IMR-90 (cell line): ENCODE results near the gene MOB3B. TPM values are rescaled to one million over a fixed set of nuclear protein-coding genes. Genes with fewer than 3 reads are reported as not detected.

Experiments
- ATAC-seq: fragments of 200-7000 bp; cut with Tn5 transposase; 2 replicates; pipeline ENCODE4 v1.9.1; 2020; ENCODE audit warnings: low read depth, mild to moderate bottlenecking, moderate library complexity
- BruUV-seq: library from RNA; stranded (reverse); fragments of 400-500 nt; replicated peaks from 2 replicates; lab custom pipeline; 2021; lab: Mats Ljungman, UMichigan
- CTCF ChIA-PET: fragments of 300-600 bp; formaldehyde crosslinking; extraction: SDS; loops from one replicate; lab custom pipeline; 2021; ENCODE audit warnings: antibody characterized with exemption; lab: Yijun Ruan, JAX
- POLR2A ChIA-PET: fragments of 300-600 bp; sonication (Branson Sonifier 250); formaldehyde crosslinking; loops from one replicate; lab custom pipeline; 2022; ENCODE audit warnings: antibody characterized with exemption; ENCODE audit not compliant: unreplicated experiment; lab: Charles Lee
- DNase-seq: peaks from one replicate; pipeline ENCODE4 v3.0.0; 2013
- H2AFZ ChIP-seq: replicated peaks from 2 replicates; pipeline ENCODE3; 2013; ENCODE audit warnings: low read length, mild to moderate bottlenecking; ENCODE audit not compliant: poor library complexity
- H2AK5ac ChIP-seq: 2 replicates; pipeline ENCODE4 v1.6.1; 2013; ENCODE audit warnings: low read depth, low read length, inconsistent platforms
- H2AK9ac ChIP-seq: replicated peaks from 2 replicates; pipeline ENCODE3; 2013; ENCODE audit warnings: mild to moderate bottlenecking, low read depth, low read length, moderate library complexity; ENCODE audit not compliant: poor library complexity
- H2BK120ac ChIP-seq: 2 replicates; pipeline ENCODE4 v1.6.1; 2013; ENCODE audit warnings: low read depth, low read length, inconsistent platforms
- H2BK15ac ChIP-seq: 3 replicates; pipeline ENCODE4 v1.6.1; 2013; ENCODE audit warnings: low read depth, low read length, inconsistent platforms
- H2BK20ac ChIP-seq: 2 replicates; pipeline ENCODE4 v1.6.1; 2013; ENCODE audit warnings: low read depth, mild to moderate bottlenecking, inconsistent platforms, low read length, moderate library complexity
- H2BK5ac ChIP-seq: 2 replicates; pipeline ENCODE4 v1.6.1; 2013; ENCODE audit warnings: mild to moderate bottlenecking, low read depth, low read length, inconsistent platforms; ENCODE audit not compliant: poor library complexity, severe bottlenecking
- H3K14ac ChIP-seq: replicated peaks from 2 replicates; pipeline ENCODE4 v1.6.1; 2013; ENCODE audit warnings: low read depth, low read length, inconsistent platforms
- H3K18ac ChIP-seq: 2 replicates; pipeline ENCODE4 v1.6.1; 2013; ENCODE audit warnings: low read depth, low read length, control low read depth
- H3K23ac ChIP-seq: 2 replicates; pipeline ENCODE4 v1.6.1; 2013; ENCODE audit warnings: low read depth, low read length, inconsistent platforms
- H3K27ac ChIP-seq: 2 replicates; pipeline ENCODE4 v1.5.1; 2013; ENCODE audit warnings: mild to moderate bottlenecking, control low read depth, low read length; ENCODE audit not compliant: insufficient read depth
- H3K27me3 ChIP-seq: 2 replicates; pipeline ENCODE4 v1.6.1; 2013; ENCODE audit warnings: low read length; ENCODE audit not compliant: control insufficient read depth, insufficient read depth
- H3K36me3 ChIP-seq: 2 replicates; pipeline ENCODE4 v1.6.1; 2013; ENCODE audit warnings: low read length, mixed read lengths; ENCODE audit not compliant: control insufficient read depth, insufficient read depth
- H3K4ac ChIP-seq: 2 replicates; pipeline ENCODE4 v1.6.1; 2013; ENCODE audit warnings: low read depth, low read length, inconsistent platforms
- H3K4me1 ChIP-seq: 2 replicates; pipeline ENCODE4 v1.6.1; 2013; ENCODE audit warnings: low read length, mixed read lengths; ENCODE audit not compliant: control insufficient read depth, insufficient read depth
- H3K4me2 ChIP-seq: 2 replicates; pipeline ENCODE4 v1.6.1; 2013; ENCODE audit warnings: low read depth, mild to moderate bottlenecking, control low read depth, low read length, moderate library complexity
- H3K4me3 ChIP-seq: 2 replicates; pipeline ENCODE4 v1.5.1; 2013; ENCODE audit warnings: low read depth, mild to moderate bottlenecking, control low read depth, low read length, moderate library complexity; ENCODE audit not compliant: insufficient read depth
- H3K56ac ChIP-seq: 2 replicates; pipeline ENCODE4 v1.6.1; 2013; ENCODE audit warnings: low read length, inconsistent platforms; ENCODE audit not compliant: insufficient read depth; ENCODE audit errors: extremely low read depth
- H3K79me1 ChIP-seq, 2 experiments: 2 replicates each; pipeline ENCODE4 v1.6.1; 2013; ENCODE audit warnings: low read length in 2 of 2, inconsistent platforms in 1 of 2, low read depth in 1 of 2
- H3K9ac ChIP-seq: 2 replicates; pipeline ENCODE4 v1.6.1; 2013; ENCODE audit warnings: low read depth, low read length, control low read depth
- H3K9me1 ChIP-seq: 2 replicates; pipeline ENCODE4 v1.6.1; 2013; ENCODE audit warnings: low read length, inconsistent platforms; ENCODE audit not compliant: insufficient read depth
- H3K9me3 ChIP-seq: 2 replicates; pipeline ENCODE4 v1.6.1; 2013; ENCODE audit warnings: low read length; ENCODE audit not compliant: control insufficient read depth, insufficient read depth
- H4K20me1 ChIP-seq: 2 replicates; pipeline ENCODE4 v1.6.1; 2013; ENCODE audit warnings: low read length, inconsistent platforms; ENCODE audit not compliant: insufficient read depth
- H4K5ac ChIP-seq: 2 replicates; pipeline ENCODE4 v1.6.1; 2013; ENCODE audit warnings: mild to moderate bottlenecking, low read depth, low read length, control low read depth
- H4K8ac ChIP-seq, 2 experiments: 2 replicates each; pipeline ENCODE4 v1.6.1; 2013; ENCODE audit warnings: low read depth in 2 of 2, low read length in 2 of 2, control low read depth in 1 of 2, inconsistent platforms in 1 of 2
- H4K91ac ChIP-seq: 2 replicates; pipeline ENCODE4 v1.6.1; 2013; ENCODE audit warnings: low read depth, low read length, inconsistent platforms; ENCODE audit not compliant: insufficient read depth
- BHLHE40 ChIP-seq: fragments of 150-350 bp; IDR thresholded peaks from 2 replicates; pipeline ENCODE4 v1.6.1; 2016; ENCODE audit warnings: mild to moderate bottlenecking, low read depth, low read length
- CEBPB ChIP-seq: IDR thresholded peaks from 2 replicates; pipeline ENCODE4 v1.6.1; 2012; ENCODE audit warnings: low read depth, low read length, improper control_type of control experiment
- CHD1 ChIP-seq: IDR thresholded peaks from 2 replicates; pipeline ENCODE4 v1.6.1; 2012; ENCODE audit warnings: low read depth, low read length, improper control_type of control experiment
- FOS ChIP-seq: fragments of 150-350 bp; IDR thresholded peaks from 2 replicates; pipeline ENCODE4 v1.6.1; 2016; ENCODE audit warnings: low read depth, low read length
- MAFK ChIP-seq: IDR thresholded peaks from 2 replicates; pipeline ENCODE4 v1.6.1; 2012; ENCODE audit warnings: low read depth, low read length, improper control_type of control experiment
- MAZ ChIP-seq: IDR thresholded peaks from 2 replicates; pipeline ENCODE4 v1.6.1; 2012; ENCODE audit warnings: low read depth, mild to moderate bottlenecking, low read length, improper control_type of control experiment, moderate library complexity, borderline replicate concordance
- MXI1 ChIP-seq: IDR thresholded peaks from 2 replicates; pipeline ENCODE4 v1.6.1; 2012; ENCODE audit warnings: low read depth, mild to moderate bottlenecking, low read length, moderate library complexity, borderline replicate concordance
- NFE2L2 ChIP-seq: fragments of 150-350 bp; IDR thresholded peaks from 2 replicates; pipeline ENCODE4 v1.6.1; 2016; ENCODE audit warnings: low read depth, mild to moderate bottlenecking, low read length
- POLR2A ChIP-seq: IDR thresholded peaks from 2 replicates; pipeline ENCODE4 v1.6.1; 2012; ENCODE audit warnings: mild to moderate bottlenecking, low read depth, low read length
- RAD21 ChIP-seq: IDR thresholded peaks from 2 replicates; pipeline ENCODE4 v1.6.1; 2012; ENCODE audit warnings: low read length, improper control_type of control experiment
- RCOR1 ChIP-seq: IDR thresholded peaks from 2 replicates; pipeline ENCODE4 v1.6.1; 2012; ENCODE audit warnings: mild to moderate bottlenecking, low read length, improper control_type of control experiment; ENCODE audit not compliant: insufficient replicate concordance
- RFX5 ChIP-seq: IDR thresholded peaks from 2 replicates; pipeline ENCODE4 v1.8.0; 2012; ENCODE audit warnings: low read depth, mild to moderate bottlenecking, low read length, moderate library complexity
- SMC3 ChIP-seq: fragments of 150-350 bp; IDR thresholded peaks from 2 replicates; pipeline ENCODE4 v1.6.1; 2016; ENCODE audit warnings: low read depth, mild to moderate bottlenecking, antibody characterized with exemption, low read length, moderate library complexity
- WGBS, 2 experiments: methylation state at CpG; one replicate each; pipeline versions ENCODE4 v1.1.5 to v1.1.7; 2013; ENCODE audit warnings: missing lambda C conversion rate in 2 of 2; ENCODE audit not compliant: insufficient read length in 1 of 2; ENCODE audit errors: extremely low coverage in 2 of 2; 5-methylcytosine and 5-hydroxymethylcytosine counted together
- dilution Hi-C: fragments of 300-500 bp; cut with HindIII; formaldehyde crosslinking; loops from one replicate; pipeline ENCODE4 v1.14.3; 2018; ENCODE audit warnings: low sequenced_read_pairs; ENCODE audit not compliant: unreplicated experiment
- in situ Hi-C: fragments of 300-500 bp; cut with MboI; formaldehyde crosslinking; loops from 3 replicates; pipeline ENCODE4 v1.14.3; 2019; ENCODE audit warnings: low sequenced_read_pairs, inconsistent platforms, mixed read lengths
- intact Hi-C: fragments of 100-400 bp; cut with micrococcal nuclease; formaldehyde crosslinking; loops from 2 replicates; pipeline ENCODE4 v1.10.0; 2022
- polyA plus RNA-seq, 3 experiments: library from polyadenylated mRNA; depleted of rRNA; stranded (reverse); fragments of >200 nt; gene quantifications; 2 replicates each; pipeline ENCODE4 v1.2.3, GENCODE V29; 2012; ENCODE audit warnings: low replicate concordance in 1 of 3
- total RNA-seq: library from RNA; depleted of rRNA; stranded (reverse); fragments of >200 nt; gene quantifications from 2 replicates; pipeline ENCODE4 v1.2.3, GENCODE V29; 2012
- TF ChIP-seq, protein P1 (sequence below): conservative IDR thresholded peaks from 2 replicates; pipeline ENCODE4 v1.5.1; 2012; ENCODE audit warnings: mild to moderate bottlenecking, low read depth, low read length, improper control_type of control experiment
- TF ChIP-seq, protein P2 (sequence below): fragments of 150-350 bp; IDR thresholded peaks from 2 replicates; pipeline ENCODE4 v1.6.1; 2017; ENCODE audit warnings: mild to moderate bottlenecking, antibody characterized with exemption, low read length, low read depth
- TF ChIP-seq, protein P3 (sequence below): fragments of 150-350 bp; IDR thresholded peaks from 2 replicates; pipeline ENCODE4 v1.6.1; 2016; ENCODE audit warnings: low read depth, mild to moderate bottlenecking, low read length, moderate library complexity, borderline replicate concordance

Gene MOB3B
- total and polyA plus RNA-seq, 2 of the 4 experiments (the other 2 are of a cell fraction): under 0.01 to 0.02 TPM

DNA sequence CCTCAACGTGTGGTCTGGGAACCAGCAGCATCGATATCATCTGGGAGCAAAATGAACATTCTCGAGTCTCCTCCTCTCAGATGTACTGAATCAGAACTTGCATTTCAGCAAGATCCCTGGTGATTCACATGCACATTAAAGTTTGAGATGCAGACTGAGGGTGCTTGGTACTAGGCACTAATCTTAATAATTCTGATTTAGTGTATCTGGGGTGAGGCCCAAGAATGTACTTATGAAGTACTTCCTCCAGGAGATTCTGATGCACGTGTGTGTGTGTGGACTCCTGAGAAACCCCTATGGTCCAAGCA, 176.5 kb downstream of the MOB3B start:
- intact Hi-C loops (no loop called here), in situ Hi-C loops (no loop called here), dilution Hi-C loops (no loop called here)
- Histone ChIP-seq H3K4me3 (no peak overlapping the region), H4K5ac (no peak overlapping the region), H3K9ac (no peak overlapping the region), H2AFZ (no peak overlapping the region), H4K91ac (no peak overlapping the region), H3K9me3 (no peaks in the 10 kb centered on the region), H3K18ac (no peak overlapping the region), H2BK20ac (no peak overlapping the region), H2BK120ac (no peak overlapping the region), H3K27ac (no peak overlapping the region), H2AK5ac (no peak overlapping the region), H3K4me2 (no peak overlapping the region), H3K23ac (no peak overlapping the region), H3K36me3 (no peaks in the 10 kb centered on the region), H4K20me1 (no peaks in the 10 kb centered on the region), H3K56ac (no peak overlapping the region), H3K4me1 (no peaks in the 10 kb centered on the region), H3K27me3 (no peaks in the 10 kb centered on the region), H2BK5ac (no peak overlapping the region), H4K8ac (no peak overlapping the region), H3K14ac (no peak overlapping the region), H3K4ac (no peak overlapping the region), H3K9me1 (no peaks in the 10 kb centered on the region), H3K79me1 (no peaks in the 10 kb centered on the region), H2AK9ac (no peak overlapping the region), H2BK15ac (no peak overlapping the region)
- CTCF ChIA-PET: interaction anchor here (0.6 kb wide), 1 partner anchor 12 kb away, joined by 4 read pairs; no protein-coding TSS in a partner anchor
- TF ChIP-seq FOS: no peak
- TF ChIP-seq BHLHE40: no peak
- no peak for TF ChIP-seq RFX5
- no peak for TF ChIP-seq MAZ
- TF ChIP-seq RCOR1: no peak
- no peak for TF ChIP-seq CEBPB
- TF ChIP-seq POLR2A: no peak
- no peak for TF ChIP-seq MXI1
- TF ChIP-seq, protein P1, sequence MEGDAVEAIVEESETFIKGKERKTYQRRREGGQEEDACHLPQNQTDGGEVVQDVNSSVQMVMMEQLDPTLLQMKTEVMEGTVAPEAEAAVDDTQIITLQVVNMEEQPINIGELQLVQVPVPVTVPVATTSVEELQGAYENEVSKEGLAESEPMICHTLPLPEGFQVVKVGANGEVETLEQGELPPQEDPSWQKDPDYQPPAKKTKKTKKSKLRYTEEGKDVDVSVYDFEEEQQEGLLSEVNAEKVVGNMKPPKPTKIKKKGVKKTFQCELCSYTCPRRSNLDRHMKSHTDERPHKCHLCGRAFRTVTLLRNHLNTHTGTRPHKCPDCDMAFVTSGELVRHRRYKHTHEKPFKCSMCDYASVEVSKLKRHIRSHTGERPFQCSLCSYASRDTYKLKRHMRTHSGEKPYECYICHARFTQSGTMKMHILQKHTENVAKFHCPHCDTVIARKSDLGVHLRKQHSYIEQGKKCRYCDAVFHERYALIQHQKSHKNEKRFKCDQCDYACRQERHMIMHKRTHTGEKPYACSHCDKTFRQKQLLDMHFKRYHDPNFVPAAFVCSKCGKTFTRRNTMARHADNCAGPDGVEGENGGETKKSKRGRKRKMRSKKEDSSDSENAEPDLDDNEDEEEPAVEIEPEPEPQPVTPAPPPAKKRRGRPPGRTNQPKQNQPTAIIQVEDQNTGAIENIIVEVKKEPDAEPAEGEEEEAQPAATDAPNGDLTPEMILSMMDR: no peak
- TF ChIP-seq, protein P2, sequence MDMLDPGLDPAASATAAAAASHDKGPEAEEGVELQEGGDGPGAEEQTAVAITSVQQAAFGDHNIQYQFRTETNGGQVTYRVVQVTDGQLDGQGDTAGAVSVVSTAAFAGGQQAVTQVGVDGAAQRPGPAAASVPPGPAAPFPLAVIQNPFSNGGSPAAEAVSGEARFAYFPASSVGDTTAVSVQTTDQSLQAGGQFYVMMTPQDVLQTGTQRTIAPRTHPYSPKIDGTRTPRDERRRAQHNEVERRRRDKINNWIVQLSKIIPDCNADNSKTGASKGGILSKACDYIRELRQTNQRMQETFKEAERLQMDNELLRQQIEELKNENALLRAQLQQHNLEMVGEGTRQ: no peak
- TF ChIP-seq RAD21: no peak
- TF ChIP-seq, protein P3, sequence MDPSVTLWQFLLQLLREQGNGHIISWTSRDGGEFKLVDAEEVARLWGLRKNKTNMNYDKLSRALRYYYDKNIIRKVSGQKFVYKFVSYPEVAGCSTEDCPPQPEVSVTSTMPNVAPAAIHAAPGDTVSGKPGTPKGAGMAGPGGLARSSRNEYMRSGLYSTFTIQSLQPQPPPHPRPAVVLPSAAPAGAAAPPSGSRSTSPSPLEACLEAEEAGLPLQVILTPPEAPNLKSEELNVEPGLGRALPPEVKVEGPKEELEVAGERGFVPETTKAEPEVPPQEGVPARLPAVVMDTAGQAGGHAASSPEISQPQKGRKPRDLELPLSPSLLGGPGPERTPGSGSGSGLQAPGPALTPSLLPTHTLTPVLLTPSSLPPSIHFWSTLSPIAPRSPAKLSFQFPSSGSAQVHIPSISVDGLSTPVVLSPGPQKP: no peak
- no peak for TF ChIP-seq MAFK
- no peak for TF ChIP-seq CHD1
- TF ChIP-seq NFE2L2: no peak
- TF ChIP-seq SMC3: no peak
- 80% methylated on average over 1 of the region's 4 CpGs; no CpG with 5 or more reads in 1 of the 2 experiments for WGBS, 2 experiments
- POLR2A ChIA-PET: no interaction called here
- no peak for DNase-seq
- no TSS peak for BruUV-seq
- no peak for ATAC-seq
